Nephron progenitor cell (in vitro differentiated cells): ENCODE measurements around the gene UNC13B.

Experiments
- DNase-seq: peaks from one replicate; pipeline ENCODE4 v3.0.0; 2021
- H3K27ac Mint-ChIP-seq: 2 replicates; pipeline ENCODE4 v1.8.0; 2021; ENCODE audit warnings: mild to moderate bottlenecking, moderate library complexity, mixed read lengths
- H3K27me3 Mint-ChIP-seq: 2 replicates; pipeline ENCODE4 v1.8.0; 2021; ENCODE audit warnings: mild to moderate bottlenecking, low read depth, mixed read lengths; ENCODE audit not compliant: poor library complexity
- H3K36me3 Mint-ChIP-seq: 2 replicates; pipeline ENCODE4 v1.8.0; 2021; ENCODE audit warnings: low read depth, mixed read lengths
- H3K4me1 Mint-ChIP-seq: 2 replicates; pipeline ENCODE4 v1.8.0; 2021; ENCODE audit warnings: mixed read lengths
- H3K4me3 Mint-ChIP-seq: 2 replicates; pipeline ENCODE4 v1.8.0; 2021; ENCODE audit warnings: mild to moderate bottlenecking, moderate library complexity, mixed read lengths
- H3K9me3 Mint-ChIP-seq: 2 replicates; pipeline ENCODE4 v1.8.0; 2021; ENCODE audit warnings: mild to moderate bottlenecking, moderate library complexity, mixed read lengths
- TF ChIP-seq, protein P1 (sequence below): fragments of 200-600 bp; sonication (generic); IDR thresholded peaks from 2 replicates; pipeline ENCODE4 v1.5.0; 2021; ENCODE audit warnings: antibody characterized with exemption

Gene UNC13B

DNA sequence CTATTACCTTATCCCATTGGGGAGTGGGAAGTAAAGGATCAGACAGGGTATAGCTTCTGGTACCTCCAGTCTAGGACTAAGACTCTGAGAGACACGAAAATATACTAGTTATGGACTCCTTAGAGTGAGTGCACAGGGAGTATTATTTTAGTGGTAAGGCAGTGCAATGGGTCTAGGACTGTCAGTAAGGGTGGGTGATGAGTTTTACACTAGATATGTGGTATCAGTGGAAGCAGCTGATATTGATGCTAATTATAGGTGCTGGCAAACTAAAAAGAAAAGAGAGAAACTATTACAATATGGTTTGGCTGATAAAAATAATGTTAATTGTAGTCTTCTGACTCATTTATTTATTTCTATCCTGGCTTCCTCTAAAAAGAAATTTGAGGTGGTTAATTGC is 118.6 kb downstream of the UNC13B start:
- Mint-ChIP-seq H3K27me3 (peaks cover 7% of the 10 kb centered on the region), H3K4me3 (no peak overlapping the region), H3K4me1 (peaks cover 4% of the 10 kb centered on the region), H3K36me3 (no peaks in the 10 kb centered on the region), H3K9me3 (no peaks in the 10 kb centered on the region), H3K27ac (no peak overlapping the region)
- TF ChIP-seq, protein P1, sequence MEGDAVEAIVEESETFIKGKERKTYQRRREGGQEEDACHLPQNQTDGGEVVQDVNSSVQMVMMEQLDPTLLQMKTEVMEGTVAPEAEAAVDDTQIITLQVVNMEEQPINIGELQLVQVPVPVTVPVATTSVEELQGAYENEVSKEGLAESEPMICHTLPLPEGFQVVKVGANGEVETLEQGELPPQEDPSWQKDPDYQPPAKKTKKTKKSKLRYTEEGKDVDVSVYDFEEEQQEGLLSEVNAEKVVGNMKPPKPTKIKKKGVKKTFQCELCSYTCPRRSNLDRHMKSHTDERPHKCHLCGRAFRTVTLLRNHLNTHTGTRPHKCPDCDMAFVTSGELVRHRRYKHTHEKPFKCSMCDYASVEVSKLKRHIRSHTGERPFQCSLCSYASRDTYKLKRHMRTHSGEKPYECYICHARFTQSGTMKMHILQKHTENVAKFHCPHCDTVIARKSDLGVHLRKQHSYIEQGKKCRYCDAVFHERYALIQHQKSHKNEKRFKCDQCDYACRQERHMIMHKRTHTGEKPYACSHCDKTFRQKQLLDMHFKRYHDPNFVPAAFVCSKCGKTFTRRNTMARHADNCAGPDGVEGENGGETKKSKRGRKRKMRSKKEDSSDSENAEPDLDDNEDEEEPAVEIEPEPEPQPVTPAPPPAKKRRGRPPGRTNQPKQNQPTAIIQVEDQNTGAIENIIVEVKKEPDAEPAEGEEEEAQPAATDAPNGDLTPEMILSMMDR: no peak
- no peak for DNase-seq

DNA sequence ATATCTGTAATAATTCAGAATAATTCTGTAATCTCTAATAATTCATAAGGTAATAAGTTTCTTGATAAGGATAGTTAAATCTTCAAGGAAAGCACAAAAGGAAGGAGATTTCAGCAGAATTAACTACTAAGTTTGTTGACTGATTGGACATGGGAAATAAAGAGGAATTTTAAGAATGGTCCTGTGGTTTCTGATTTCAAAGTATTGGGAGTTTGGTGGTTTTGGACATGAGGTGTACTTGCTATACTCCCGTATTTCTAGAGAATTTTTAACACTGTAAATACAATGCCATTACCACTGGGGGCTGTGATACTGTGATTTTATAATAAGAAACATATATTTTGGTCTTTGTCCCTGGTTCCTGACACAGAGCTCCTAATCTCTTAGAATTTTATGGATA is 123.9 kb downstream of the UNC13B start:
- H3K4me3 Mint-ChIP-seq: no peak overlapping the region
- H3K9me3 Mint-ChIP-seq: peaks cover 4% of the 10 kb centered on the region
- H3K27me3 Mint-ChIP-seq: no peaks in the 10 kb centered on the region
- H3K27ac Mint-ChIP-seq: no peak overlapping the region
- no peak for DNase-seq
- H3K36me3 Mint-ChIP-seq: no peaks in the 10 kb centered on the region
- H3K4me1 Mint-ChIP-seq: peaks cover 4% of the 10 kb centered on the region
- TF ChIP-seq, protein P1: no peak

DNA sequence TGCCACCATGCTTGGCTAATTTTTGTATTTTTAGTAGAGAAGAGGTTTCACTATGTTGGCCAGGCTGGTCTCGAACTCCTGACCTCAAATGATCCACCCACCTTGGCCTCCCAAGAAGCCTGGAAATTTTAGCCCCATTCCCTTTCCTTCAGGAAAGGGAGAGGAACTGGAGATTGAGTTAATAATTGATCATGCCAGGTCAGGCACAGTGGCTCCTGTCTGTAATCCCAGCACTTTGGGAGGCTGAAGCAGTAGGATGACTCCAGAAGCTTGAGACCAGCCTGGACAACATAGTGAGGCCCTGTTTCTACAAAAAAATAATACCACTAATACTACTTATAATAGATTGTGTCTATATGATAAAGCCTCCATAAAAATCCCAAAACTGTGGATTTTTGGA is 124.6 kb downstream of the UNC13B start:
- H3K36me3 Mint-ChIP-seq: no peaks in the 10 kb centered on the region
- peaks cover 4% of the 10 kb centered on the region for H3K4me1 Mint-ChIP-seq
- H3K4me3 Mint-ChIP-seq: no peak overlapping the region
- no peak overlapping the region for H3K27ac Mint-ChIP-seq
- no peak for DNase-seq
- H3K9me3 Mint-ChIP-seq: peaks cover 4% of the 10 kb centered on the region
- TF ChIP-seq, protein P1: no peak
- no peaks in the 10 kb centered on the region for H3K27me3 Mint-ChIP-seq

DNA sequence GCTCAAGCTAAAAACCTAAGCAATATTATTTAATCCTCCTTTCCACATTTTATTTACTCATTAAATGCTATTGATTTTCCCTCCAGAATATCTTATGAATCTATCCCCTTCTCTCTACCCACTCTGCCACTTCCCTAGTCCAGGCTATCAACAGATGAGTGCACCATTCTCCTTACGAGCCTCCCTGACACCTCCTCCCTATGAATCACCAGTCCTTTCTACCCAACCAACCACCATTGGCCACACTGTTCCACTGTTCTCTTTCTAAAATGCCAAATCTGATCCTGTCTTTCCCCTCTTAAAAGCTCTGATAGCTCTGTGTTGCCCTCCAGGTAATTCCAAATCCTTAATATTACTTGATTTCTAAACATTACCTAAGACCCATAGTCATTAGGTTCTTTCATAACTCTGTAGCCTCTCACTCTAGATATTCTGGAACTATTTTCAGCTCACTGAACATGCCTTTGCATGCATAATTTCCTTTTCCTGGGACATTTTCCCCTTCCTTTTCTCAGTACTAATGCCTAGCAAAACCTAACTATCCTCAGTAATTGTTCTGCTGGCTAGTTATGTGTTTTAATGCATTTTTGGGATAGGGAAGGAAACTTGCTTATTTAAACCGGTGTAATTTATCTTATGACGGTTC is 126.3 kb downstream of the UNC13B start:
- H3K27ac Mint-ChIP-seq: peak overlapping the region; percentile 33
- no peak overlapping the region for H3K4me3 Mint-ChIP-seq
- H3K36me3 Mint-ChIP-seq: no peaks in the 10 kb centered on the region

DNA sequence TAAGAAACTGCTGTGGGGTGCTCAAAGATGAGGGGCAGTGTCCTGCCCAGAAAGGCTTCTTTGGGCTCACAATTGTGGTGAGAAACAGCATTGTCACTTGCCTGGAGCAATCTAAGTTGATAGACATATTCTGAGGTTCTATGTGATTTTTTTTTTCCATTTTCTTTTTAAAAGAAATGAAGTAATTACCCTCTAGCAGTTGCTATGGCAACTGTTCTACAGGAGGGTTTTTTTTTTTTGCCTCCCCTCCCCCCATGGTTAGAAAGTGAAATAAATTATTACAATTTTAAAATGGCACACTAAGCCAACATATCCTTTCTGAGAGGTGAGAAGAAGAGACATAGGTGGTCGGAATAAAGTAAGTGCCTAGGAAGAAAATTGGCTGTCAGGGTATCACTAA is 127.0 kb downstream of the UNC13B start:
- Mint-ChIP-seq H3K4me3 (no peak overlapping the region), H3K27me3 (peaks cover 3% of the 10 kb centered on the region), H3K36me3 (no peaks in the 10 kb centered on the region), H3K4me1 (peaks cover 9% of the 10 kb centered on the region), H3K9me3 (peaks cover 4% of the 10 kb centered on the region), H3K27ac (no peak overlapping the region)
- no peak for DNase-seq
- TF ChIP-seq, protein P1: no peak

More for the DNA sequence above, 126.3 kb downstream of the UNC13B start:
- Mint-ChIP-seq H3K27me3 (peaks cover 2% of the 10 kb centered on the region), H3K9me3 (peaks cover 4% of the 10 kb centered on the region), H3K4me1 (peaks cover 6% of the 10 kb centered on the region)
- TF ChIP-seq, protein P1: no peak
- DNase-seq: no peak

DNA sequence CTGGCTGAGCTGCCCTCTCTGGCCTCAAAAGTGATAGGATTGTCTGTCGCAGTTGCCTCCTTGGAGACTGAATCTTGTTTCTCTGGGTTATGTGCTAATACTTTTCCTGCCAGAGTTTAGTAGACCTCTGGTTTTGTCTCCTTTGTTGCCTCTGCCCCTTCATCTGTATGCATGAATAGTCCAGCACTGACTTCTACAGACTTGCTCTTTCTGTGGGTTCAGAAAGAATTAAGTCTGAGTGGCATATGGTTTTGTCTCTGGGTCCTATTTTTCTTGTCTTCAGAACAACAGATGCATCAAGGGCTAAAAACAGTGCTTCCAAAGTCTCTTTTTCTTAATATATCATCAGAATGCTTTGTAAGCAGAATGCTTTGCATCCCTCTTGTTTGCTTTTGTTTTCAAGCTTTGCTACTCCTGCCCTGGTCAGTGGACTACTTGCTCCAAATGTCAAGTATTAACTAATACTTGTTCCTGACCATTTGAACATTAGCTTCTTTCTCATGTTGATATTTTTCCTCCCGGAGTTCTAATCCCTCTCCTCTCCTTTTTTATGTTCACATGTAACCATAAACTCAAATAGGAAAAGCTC is 131.7 kb downstream of the UNC13B start:
- Mint-ChIP-seq H3K9me3 (no peaks in the 10 kb centered on the region), H3K36me3 (peaks cover 8% of the 10 kb centered on the region), H3K4me1 (peaks cover 12% of the 10 kb centered on the region), H3K4me3 (no peak overlapping the region), H3K27ac (peak overlapping the region; percentile 4), H3K27me3 (peaks cover 6% of the 10 kb centered on the region)
- no peak for DNase-seq
- TF ChIP-seq, protein P1: no peak
